Measurements from ENCODE around the gene PHYKPL. TPM values are rescaled to one million over a fixed set of nuclear protein-coding genes. Genes with fewer than 3 reads are reported as not detected.

PHYKPL gene
- total and polyA plus RNA-seq, 2 donors (not counting 3 experiments of a cell fraction or from before 2014, with no cell fraction given): 71.7 to 81.7 TPM

GRCh38 chr5:178231539-178232123 is 971 bp downstream of the PHYKPL start:
- FAIRE-seq (no peak), DNase-seq (ENCODE audit: low read depth, low spot score) (no peak)
- peak overlapping the region; percentile 82 for H3K9ac ChIP-seq (replicated peaks; ENCODE audit: extremely low read depth, insufficient read depth, low read length)
- H3K79me2 ChIP-seq (ENCODE audit: control insufficient read depth, insufficient read depth, low read length): peaks cover 33% of the 10 kb centered on the region
- H3K9me1 ChIP-seq (replicated peaks; ENCODE audit: control insufficient read depth, extremely low read depth, insufficient read depth, low read length): no peaks in the 10 kb centered on the region
- H3K4me2 ChIP-seq (ENCODE audit: insufficient read depth, low read length): peak overlapping the region; percentile 79
- ChIA-PET POLR2A (interaction anchor here (1.0 to 1.1 kb wide), 2 partner anchors 25 to 28 kb away, joined by 3 read pairs; no protein-coding TSS in a partner anchor), CTCF (interaction anchor here (1.0 to 1.1 kb wide), 2 partner anchors 156 to 359 kb away, joined by 3 to 8 read pairs; no protein-coding TSS in a partner anchor)
- H4K20me1 ChIP-seq (replicated peaks; ENCODE audit: control insufficient read depth, extremely low read depth, insufficient read depth, low read length): no peaks in the 10 kb centered on the region
- intact Hi-C loops (cut with micrococcal nuclease) (loop anchor here (2.0 kb wide), 1 partner anchor 27 kb away; the partner anchor contains the start of gene HNRNPAB), dilution Hi-C loops (cut with MboI; ENCODE audit: extremely low pct_ligation_motif_present, low sequenced_read_pairs) (no loop called here)
- H2AFZ ChIP-seq (ENCODE audit: low read depth, low read length): peak overlapping the region; percentile 29
- peaks cover 8 to 11% of the 10 kb centered on the region in 2 experiments for H3K36me3 ChIP-seq (ENCODE audit: control insufficient read depth in 2 of 2, extremely low read depth in 1 of 2, insufficient read depth in 2 of 2, low read length in 2 of 2)
- H3K27ac ChIP-seq (ENCODE audit: insufficient read depth, low read depth, low read length): peak overlapping the region; percentile 38
- H3K4me3 ChIP-seq (replicated peaks in 1 of 3; ENCODE audit: insufficient read depth in 1 of 3, low read depth in 1 of 3, low read length in 3 of 3): peak overlapping the region; percentile 49 to 90 (median 65)
- H3K4me1 ChIP-seq (ENCODE audit: control insufficient read depth, extremely low read depth, insufficient read depth, low read length): peaks cover 16% of the 10 kb centered on the region
- no TSS peak for BruUV-seq (replicated peaks)
- TF ChIP-seq FOS (IDR thresholded peaks at IDR 0.05; ENCODE audit: borderline replicate concordance, insufficient read depth, low read length) (no peak), GATA2 (IDR thresholded peaks at IDR 0.05; ENCODE audit: insufficient read depth, insufficient read length, low read depth, low read length) (no peak), POLR2AphosphoS5 (IDR thresholded peaks at IDR 0.05; ENCODE audit: insufficient read depth, low read depth, low read length) (no peak), EZH2 (IDR thresholded peaks at IDR 0.05; ENCODE audit: borderline replicate concordance, low read depth, low read length, severe bottlenecking) (no peak), CTCF (IDR thresholded peaks at IDR 0.05; ENCODE audit: extremely low read depth in 1 of 2, insufficient read depth in 1 of 2, low read depth in 1 of 2, low read length in 2 of 2) (no peak), MYC (IDR thresholded peaks at IDR 0.05; ENCODE audit: low read depth, low read length) (no peak)
- H3K9me3 ChIP-seq (replicated peaks; ENCODE audit: control insufficient read depth, insufficient read depth, low read length): no peaks in the 10 kb centered on the region
- H3K27me3 ChIP-seq (ENCODE audit: control insufficient read depth in 2 of 2, insufficient read depth in 2 of 2, low read length in 2 of 2): no peaks in the 10 kb centered on the region
